ENCODE results near the gene PELI3.

DNA sequence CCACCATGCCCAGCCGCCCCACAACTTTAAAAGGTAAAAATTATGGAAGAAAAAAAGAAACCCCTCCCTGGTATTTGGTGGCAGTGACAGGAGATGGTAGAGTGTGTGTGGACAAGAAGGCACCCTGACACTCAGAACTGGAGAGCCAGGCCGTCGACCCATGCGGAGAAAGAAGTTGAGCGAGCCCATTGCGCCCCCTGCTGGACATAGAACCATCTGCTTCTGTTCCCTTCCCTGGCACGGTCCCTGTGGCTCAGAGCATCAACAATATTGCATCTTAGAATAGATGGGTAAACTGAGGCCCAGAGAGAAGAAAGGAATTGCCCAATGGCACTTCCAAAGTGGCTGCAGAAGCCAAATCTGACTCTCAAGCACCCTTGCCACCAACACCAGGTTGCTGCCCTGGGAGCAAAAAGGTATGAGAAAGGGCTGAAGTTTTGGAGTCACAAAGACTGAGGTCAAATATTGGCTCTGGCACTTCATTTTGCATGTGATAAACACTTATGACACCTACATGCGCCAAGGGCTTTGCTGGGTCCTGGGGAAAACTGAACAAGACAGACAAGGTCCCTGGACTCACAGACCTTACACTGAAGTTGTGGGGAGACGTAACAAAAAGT lies 36.6 kb upstream of the PELI3 start:
- TF ChIP-seq, protein P1, sequence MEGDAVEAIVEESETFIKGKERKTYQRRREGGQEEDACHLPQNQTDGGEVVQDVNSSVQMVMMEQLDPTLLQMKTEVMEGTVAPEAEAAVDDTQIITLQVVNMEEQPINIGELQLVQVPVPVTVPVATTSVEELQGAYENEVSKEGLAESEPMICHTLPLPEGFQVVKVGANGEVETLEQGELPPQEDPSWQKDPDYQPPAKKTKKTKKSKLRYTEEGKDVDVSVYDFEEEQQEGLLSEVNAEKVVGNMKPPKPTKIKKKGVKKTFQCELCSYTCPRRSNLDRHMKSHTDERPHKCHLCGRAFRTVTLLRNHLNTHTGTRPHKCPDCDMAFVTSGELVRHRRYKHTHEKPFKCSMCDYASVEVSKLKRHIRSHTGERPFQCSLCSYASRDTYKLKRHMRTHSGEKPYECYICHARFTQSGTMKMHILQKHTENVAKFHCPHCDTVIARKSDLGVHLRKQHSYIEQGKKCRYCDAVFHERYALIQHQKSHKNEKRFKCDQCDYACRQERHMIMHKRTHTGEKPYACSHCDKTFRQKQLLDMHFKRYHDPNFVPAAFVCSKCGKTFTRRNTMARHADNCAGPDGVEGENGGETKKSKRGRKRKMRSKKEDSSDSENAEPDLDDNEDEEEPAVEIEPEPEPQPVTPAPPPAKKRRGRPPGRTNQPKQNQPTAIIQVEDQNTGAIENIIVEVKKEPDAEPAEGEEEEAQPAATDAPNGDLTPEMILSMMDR (IDR thresholded peaks at IDR 0.05) = peak; percentile 70 to 86 (median 77)
- no peak for TF ChIP-seq POLR2A (IDR thresholded peaks at IDR 0.05)

Measured in uterus (tissue), 2 donors.